HEK293T (cell line): ENCODE results near the gene MRPL55.

Experiments
- BHLHE40 ChIP-seq: fragments of 450-650 bp; IDR thresholded peaks from 2 replicates; pipeline ENCODE4 v1.6.1; 2016; ENCODE audit warnings: mild to moderate bottlenecking, moderate library complexity, borderline replicate concordance
- FOXA1 ChIP-seq: fragments of 450-650 bp; IDR thresholded peaks from 2 replicates; pipeline ENCODE4 v1.6.1; 2016; ENCODE audit warnings: mild to moderate bottlenecking
- HDGF ChIP-seq: fragments of 450-650 bp; IDR thresholded peaks from 2 replicates; pipeline ENCODE4 v1.6.1; 2017; ENCODE audit warnings: antibody characterized with exemption, borderline replicate concordance

GRCh38 chr1:228095161-228095560 lies 13.9 kb downstream of the MRPL55 start:
- TF ChIP-seq FOXA1 = no peak
- no peak for TF ChIP-seq HDGF
- no peak for TF ChIP-seq BHLHE40
